ENCODE measurements around the gene TMEM30A.

TMEM30A gene

GRCh38 chr6:75261299-75261698 lies 23.3 kb downstream of the TMEM30A start:
- DNase-seq: no peak

- DNase-seq: no peak
These were observed 27.1 kb downstream of the TMEM30A start for GRCh38 chr6:75257343-75258087.

- no peak for DNase-seq
These were observed 34.0 kb downstream of the TMEM30A start for GRCh38 chr6:75250552-75250951.

GRCh38 chr6:75249837-75250236 lies 34.8 kb downstream of the TMEM30A start:
- DNase-seq: no peak

- DNase-seq: no peak
These were observed 38.2 kb downstream of the TMEM30A start for GRCh38 chr6:75246386-75246785.

GRCh38 chr6:75244063-75244584 lies 40.5 kb downstream of the TMEM30A start:
- no peak for DNase-seq

GRCh38 chr6:75243333-75244062 lies 41.1 kb downstream of the TMEM30A start, which contains the start of gene COX7A2:
Gene COX7A2, minus strand, starts transcription at chr6:75243801. Its CDS starts 67 bp downstream, at chr6:75243734.
- DNase-seq: peak; percentile 87

- DNase-seq: no peak
These were observed 48.0 kb downstream of the TMEM30A start for GRCh38 chr6:75236630-75237029.

- no peak for DNase-seq
These were observed 49.3 kb downstream of the TMEM30A start for GRCh38 chr6:75235271-75235670.

GRCh38 chr6:75234126-75234865 lies 50.3 kb downstream of the TMEM30A start:
- no peak for DNase-seq

- no peak for DNase-seq
These were observed 51.4 kb downstream of the TMEM30A start for GRCh38 chr6:75233092-75233615.

- DNase-seq: no peak
These were observed 53.9 kb downstream of the TMEM30A start for GRCh38 chr6:75230484-75231325.

- DNase-seq: no peak
These were observed 60.2 kb downstream of the TMEM30A start for GRCh38 chr6:75224303-75224926.

GRCh38 chr6:75223428-75223827 lies 61.2 kb downstream of the TMEM30A start:
- DNase-seq: no peak

- no peak for DNase-seq
These were observed 62.3 kb downstream of the TMEM30A start for GRCh38 chr6:75222261-75222660.

GRCh38 chr6:75221116-75221515 lies 63.5 kb downstream of the TMEM30A start:
- DNase-seq: no peak

GRCh38 chr6:75220357-75220756 lies 64.2 kb downstream of the TMEM30A start:
- no peak for DNase-seq

GRCh38 chr6:75219263-75219662 lies 65.3 kb downstream of the TMEM30A start:
- no peak for DNase-seq

- no peak for DNase-seq
These were observed 67.4 kb downstream of the TMEM30A start for GRCh38 chr6:75217193-75217592.

- DNase-seq: no peak
These were observed 69.3 kb downstream of the TMEM30A start for GRCh38 chr6:75215291-75215690.

GRCh38 chr6:75213732-75214131 lies 70.9 kb downstream of the TMEM30A start:
- DNase-seq: no peak

GRCh38 chr6:75213112-75213511 lies 71.5 kb downstream of the TMEM30A start:
- DNase-seq: no peak
